ENCODE results near the gene FRMD5.

GRCh38 chr15:44216958-44217357 is 21.9 kb upstream of the FRMD5 start:
- no peak for TF ChIP-seq CTCF (IDR thresholded peaks at IDR 0.05)
- TF ChIP-seq POLR2A (IDR thresholded peaks at IDR 0.05): no peak
